ENCODE data around the gene RPSA. TPM values are rescaled to one million over a fixed set of nuclear protein-coding genes. Genes with fewer than 3 reads are reported as not detected.

The RPSA gene
- total and polyA plus RNA-seq, 2 donors from 2014 or later, result 806 to 1,249 TPM

DNA sequence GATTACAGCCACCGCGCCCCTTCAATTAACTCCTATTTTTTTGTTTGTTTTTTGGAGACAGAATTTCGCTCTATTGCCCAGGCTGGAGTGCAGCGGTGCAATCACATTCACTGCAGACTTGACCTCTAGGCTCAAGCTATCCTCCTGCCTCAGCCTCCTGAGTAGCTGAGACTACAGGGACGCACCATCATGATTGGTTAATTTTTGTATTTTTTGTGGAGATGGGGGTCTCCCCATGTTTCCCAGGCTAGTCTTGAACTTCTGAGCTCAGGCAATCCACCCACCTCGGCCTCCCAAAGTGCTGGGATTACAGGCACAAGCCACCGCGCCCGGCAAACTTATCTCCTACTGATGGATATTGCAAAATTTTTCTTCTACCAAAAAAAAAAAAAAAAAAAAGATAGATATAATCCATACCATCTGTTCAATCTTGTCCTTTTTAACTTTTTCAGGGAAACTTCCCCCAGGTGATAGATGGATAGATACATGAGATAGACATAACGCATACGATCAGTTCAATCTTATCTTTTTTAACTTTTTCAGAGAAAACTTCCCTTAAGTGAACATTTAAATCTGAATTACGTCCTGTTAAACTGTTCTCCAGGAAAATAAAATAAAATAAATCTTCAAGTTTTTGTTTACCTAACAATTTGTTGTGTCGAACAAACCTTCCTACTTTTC lies 693 bp upstream of the RPSA start:
- peaks cover 4 to 13% (median 4%) of the 10 kb centered on the region in 3 donors for H3K4me1 ChIP-seq (ENCODE audit: control insufficient read depth in 2 of 3, insufficient read depth in 2 of 3, low read depth in 1 of 3, low read length in 3 of 3)
- H3K36me3 ChIP-seq (ENCODE audit: control insufficient read depth in 2 of 3, insufficient read depth in 3 of 3, low read length in 3 of 3), result peaks cover 3 to 20% (median 10%) of the 10 kb centered on the region in 3 donors
- H3K4me3 ChIP-seq (ENCODE audit: low read length in 3 of 3), result peak overlapping the region; percentile 92
- H3K9me3 ChIP-seq (ENCODE audit: control insufficient read depth in 2 of 3, insufficient read depth in 1 of 3, low read length in 3 of 3), result no peaks in the 10 kb centered on the region
- H3K27ac ChIP-seq (ENCODE audit: low read depth in 2 of 2, low read length in 2 of 2), result peak overlapping the region; percentile 43 to 76
- TF ChIP-seq, protein P1, sequence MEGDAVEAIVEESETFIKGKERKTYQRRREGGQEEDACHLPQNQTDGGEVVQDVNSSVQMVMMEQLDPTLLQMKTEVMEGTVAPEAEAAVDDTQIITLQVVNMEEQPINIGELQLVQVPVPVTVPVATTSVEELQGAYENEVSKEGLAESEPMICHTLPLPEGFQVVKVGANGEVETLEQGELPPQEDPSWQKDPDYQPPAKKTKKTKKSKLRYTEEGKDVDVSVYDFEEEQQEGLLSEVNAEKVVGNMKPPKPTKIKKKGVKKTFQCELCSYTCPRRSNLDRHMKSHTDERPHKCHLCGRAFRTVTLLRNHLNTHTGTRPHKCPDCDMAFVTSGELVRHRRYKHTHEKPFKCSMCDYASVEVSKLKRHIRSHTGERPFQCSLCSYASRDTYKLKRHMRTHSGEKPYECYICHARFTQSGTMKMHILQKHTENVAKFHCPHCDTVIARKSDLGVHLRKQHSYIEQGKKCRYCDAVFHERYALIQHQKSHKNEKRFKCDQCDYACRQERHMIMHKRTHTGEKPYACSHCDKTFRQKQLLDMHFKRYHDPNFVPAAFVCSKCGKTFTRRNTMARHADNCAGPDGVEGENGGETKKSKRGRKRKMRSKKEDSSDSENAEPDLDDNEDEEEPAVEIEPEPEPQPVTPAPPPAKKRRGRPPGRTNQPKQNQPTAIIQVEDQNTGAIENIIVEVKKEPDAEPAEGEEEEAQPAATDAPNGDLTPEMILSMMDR (IDR thresholded peaks at IDR 0.05; ENCODE audit: borderline replicate concordance, extremely low read depth, insufficient read depth), result no peak
- intact Hi-C loops (cut with DNase I), result no loop called here
- no peak for FAIRE-seq
- no peak for DNase-seq
- H3K9ac ChIP-seq (ENCODE audit: low read length in 3 of 3), result peak overlapping the region in 2 of 3 donors; percentile 57 to 87
- no peaks in the 10 kb centered on the region for H3K27me3 ChIP-seq (ENCODE audit: control insufficient read depth, insufficient read depth, low read length)

DNA sequence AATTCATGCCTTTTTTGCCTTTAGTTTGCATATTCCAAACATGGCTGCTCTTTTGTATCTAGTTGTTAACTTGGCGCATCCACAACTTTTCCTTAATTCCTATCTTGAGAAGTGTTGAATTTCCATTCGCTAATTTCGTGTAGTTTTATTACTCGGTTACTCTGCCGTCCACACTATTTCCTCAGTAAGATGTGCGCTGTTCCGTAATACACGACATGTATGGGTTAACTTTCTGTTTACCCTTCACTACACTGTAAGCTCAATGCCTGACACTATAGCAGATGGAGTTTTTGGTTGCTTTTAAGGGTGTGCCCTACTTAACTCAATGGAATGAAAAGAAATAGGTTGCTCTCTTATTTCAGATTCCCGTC lies 724 bp downstream of the RPSA start:
- intact Hi-C loops (cut with DNase I), result no loop called here
- FAIRE-seq (no peak), DNase-seq (peak in 1 of 5 donors; percentile 11)
- peak overlapping the region in 1 of 2 donors; percentile 58 for H3K27ac ChIP-seq (ENCODE audit: low read depth in 2 of 2, low read length in 2 of 2)
- TF ChIP-seq, protein P1 (IDR thresholded peaks at IDR 0.05; ENCODE audit: borderline replicate concordance, extremely low read depth, insufficient read depth), result no peak
- H3K9ac ChIP-seq (ENCODE audit: low read length in 3 of 3), result peak overlapping the region; percentile 78 to 87 (median 84)
- no peaks in the 10 kb centered on the region for H3K27me3 ChIP-seq (ENCODE audit: control insufficient read depth, insufficient read depth, low read length)
- peaks cover 8 to 27% (median 20%) of the 10 kb centered on the region in 3 donors for H3K36me3 ChIP-seq (ENCODE audit: control insufficient read depth in 2 of 3, insufficient read depth in 3 of 3, low read length in 3 of 3)
- H3K4me1 ChIP-seq (ENCODE audit: control insufficient read depth in 2 of 3, insufficient read depth in 2 of 3, low read depth in 1 of 3, low read length in 3 of 3), result peaks cover 4 to 13% (median 4%) of the 10 kb centered on the region in 3 donors
- H3K9me3 ChIP-seq (ENCODE audit: control insufficient read depth in 2 of 3, insufficient read depth in 1 of 3, low read length in 3 of 3), result no peaks in the 10 kb centered on the region
- H3K4me3 ChIP-seq (ENCODE audit: low read length in 3 of 3), result peak overlapping the region; percentile 92

DNA sequence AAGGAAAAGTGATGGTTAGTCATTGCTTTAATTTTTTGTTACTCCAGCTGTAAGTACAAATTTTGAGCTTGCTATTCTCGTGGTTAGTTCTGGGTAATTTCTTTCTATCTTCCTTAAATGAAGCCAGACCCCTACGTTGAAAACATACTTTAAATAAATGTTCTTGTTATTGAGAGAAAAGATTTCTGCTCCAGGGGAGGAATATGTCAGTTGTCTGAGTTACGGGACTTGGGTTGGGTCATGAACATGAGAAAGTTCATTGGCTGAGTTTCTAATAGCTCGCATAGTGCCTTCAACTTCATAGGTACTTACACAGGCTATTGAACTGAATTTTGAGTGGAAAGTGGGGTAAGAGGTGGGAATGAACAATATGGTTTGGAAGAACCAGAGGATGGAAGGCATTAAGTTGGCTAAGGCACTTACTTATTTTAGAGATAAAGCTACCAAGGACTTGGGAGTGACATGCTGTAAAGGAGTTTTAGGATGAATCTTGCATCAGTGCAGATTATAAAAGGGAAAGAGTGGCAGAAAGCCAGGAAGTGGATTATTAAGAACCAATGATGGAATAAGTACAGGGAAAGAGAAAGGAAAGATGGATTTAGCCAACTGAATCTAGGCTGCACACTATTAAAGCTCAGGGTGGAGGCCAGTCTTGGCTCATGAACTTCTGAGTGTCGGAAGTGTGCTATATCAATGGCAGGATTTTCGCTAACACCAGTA lies 1.4 kb downstream of the RPSA start:
- DNase-seq, result no peak
- H3K9ac ChIP-seq (ENCODE audit: low read length in 3 of 3), result peak overlapping the region in 1 of 3 donors; percentile 87
- H3K9me3 ChIP-seq (ENCODE audit: control insufficient read depth in 2 of 3, insufficient read depth in 1 of 3, low read length in 3 of 3), result no peaks in the 10 kb centered on the region
- H3K4me3 ChIP-seq (ENCODE audit: low read length in 3 of 3), result peak overlapping the region; percentile 92
- H3K4me1 ChIP-seq (ENCODE audit: control insufficient read depth in 2 of 3, insufficient read depth in 2 of 3, low read depth in 1 of 3, low read length in 3 of 3), result peaks cover 4 to 15% (median 4%) of the 10 kb centered on the region in 3 donors
- TF ChIP-seq, protein P1 (IDR thresholded peaks at IDR 0.05; ENCODE audit: borderline replicate concordance, extremely low read depth, insufficient read depth), result no peak
- intact Hi-C loops (cut with DNase I), result no loop called here
- H3K27ac ChIP-seq (ENCODE audit: low read depth in 2 of 2, low read length in 2 of 2), result no peak overlapping the region
- H3K36me3 ChIP-seq (ENCODE audit: control insufficient read depth in 2 of 3, insufficient read depth in 3 of 3, low read length in 3 of 3), result peaks cover 8 to 34% (median 24%) of the 10 kb centered on the region in 3 donors
- H3K27me3 ChIP-seq (ENCODE audit: control insufficient read depth, insufficient read depth, low read length), result no peaks in the 10 kb centered on the region
- FAIRE-seq, result no peak

Measured in kidney (tissue), 14 donors.